GM19351 (cell line): ENCODE data around the gene GNAI1.
"Not testable (repeated sequence)": the region's sequence is repeated elsewhere in the genome, so short reads cannot be mapped to it uniquely, and the experiment has no call there.

Source experiments
- ATAC-seq: cut with Tn5 transposase; IDR thresholded peaks from one replicate; pipeline ENCODE4 v1.9.1; 2021; ENCODE audit warnings: mild to moderate bottlenecking, moderate library complexity; ENCODE audit not compliant: unreplicated experiment

GNAI1 gene

DNA sequence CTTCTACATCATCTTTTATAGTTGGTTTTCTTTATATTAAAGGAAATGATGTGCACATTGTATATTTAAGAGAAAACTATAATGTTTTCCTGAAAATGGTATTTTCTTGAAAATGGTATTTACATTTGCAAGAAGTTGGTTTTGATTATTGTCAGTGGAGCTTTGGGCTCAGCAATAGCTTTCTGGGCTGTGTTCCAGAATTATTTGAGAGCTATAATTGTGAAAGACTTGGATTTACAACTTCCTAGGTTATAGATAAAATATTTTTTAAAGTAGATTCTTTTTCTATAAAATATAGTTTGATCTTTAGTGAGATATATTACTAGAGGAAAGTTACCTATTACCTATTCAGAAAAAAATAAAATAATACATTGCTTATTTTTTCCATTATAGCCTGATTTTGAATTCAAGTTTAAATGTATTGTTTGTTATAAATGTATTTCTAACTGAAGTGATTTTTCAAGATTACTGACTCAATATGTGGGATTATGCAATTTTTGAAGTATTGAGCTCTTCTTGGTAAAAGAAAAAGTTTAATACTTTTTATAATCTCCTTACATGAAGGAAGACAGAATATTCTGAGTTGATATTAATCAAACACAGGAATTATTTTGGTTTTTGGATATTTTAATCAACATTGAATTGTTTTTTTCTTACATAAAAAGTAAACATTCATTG is 20.2 kb downstream of the GNAI1 start:
- ATAC-seq, result no peak

DNA sequence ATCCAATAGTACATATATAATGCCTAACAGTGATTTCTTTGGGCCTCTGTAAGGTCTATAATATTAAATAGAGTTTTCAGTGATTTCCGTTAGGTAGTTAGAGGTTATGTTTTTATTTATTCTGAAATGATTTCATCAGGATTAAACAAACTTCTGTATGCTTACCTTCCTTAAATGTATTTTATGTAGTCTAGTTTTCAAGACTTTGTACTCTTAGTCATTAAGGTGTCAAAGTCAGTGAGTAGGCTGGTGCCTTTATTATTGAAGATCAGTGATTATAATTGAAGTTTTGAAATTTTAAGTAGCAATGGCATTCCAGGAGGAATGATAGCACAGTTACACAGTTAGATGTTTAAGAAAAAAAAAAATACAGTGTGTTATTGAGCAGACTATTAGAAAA is 20.7 kb downstream of the GNAI1 start:
- no peak for ATAC-seq

DNA sequence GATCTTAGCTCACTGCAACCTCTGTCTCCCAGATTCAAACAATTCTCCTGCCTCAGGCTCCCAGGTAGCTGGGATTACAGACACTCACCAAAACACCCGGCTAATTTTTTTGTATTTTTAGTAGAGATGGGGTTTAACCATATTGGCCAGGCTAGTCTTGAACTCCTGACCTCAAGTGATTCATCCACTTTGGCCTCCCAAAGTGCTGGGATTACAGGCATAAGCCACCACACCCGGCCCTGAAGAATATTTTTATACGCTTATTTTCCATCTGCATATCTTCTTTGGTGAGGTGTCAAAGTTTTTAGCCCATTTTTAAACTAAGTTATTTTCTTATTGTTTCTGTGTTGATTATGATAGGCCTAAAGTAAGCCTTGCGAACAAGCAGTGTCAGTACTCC is 23.1 kb downstream of the GNAI1 start:
- not testable (repeated sequence) for ATAC-seq

DNA sequence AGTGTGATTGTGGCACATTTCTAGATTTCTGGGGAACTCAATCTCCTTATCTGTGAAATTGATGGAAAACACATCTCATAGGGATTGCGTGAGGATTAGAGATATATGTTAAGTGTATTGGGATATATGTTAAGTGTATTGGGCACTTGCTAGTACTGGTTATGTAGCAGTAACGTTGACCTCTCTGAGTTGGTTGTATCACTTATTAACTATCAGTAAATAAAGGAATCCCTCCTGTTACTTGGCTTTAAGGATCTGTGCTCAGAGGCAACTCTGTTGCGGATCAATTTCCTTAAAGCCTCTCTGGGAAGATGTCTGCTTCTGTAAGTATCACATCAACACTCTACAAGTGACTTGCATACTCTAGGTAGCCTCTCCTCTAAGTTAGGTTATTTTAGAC is 25.2 kb downstream of the GNAI1 start:
- no peak for ATAC-seq

DNA sequence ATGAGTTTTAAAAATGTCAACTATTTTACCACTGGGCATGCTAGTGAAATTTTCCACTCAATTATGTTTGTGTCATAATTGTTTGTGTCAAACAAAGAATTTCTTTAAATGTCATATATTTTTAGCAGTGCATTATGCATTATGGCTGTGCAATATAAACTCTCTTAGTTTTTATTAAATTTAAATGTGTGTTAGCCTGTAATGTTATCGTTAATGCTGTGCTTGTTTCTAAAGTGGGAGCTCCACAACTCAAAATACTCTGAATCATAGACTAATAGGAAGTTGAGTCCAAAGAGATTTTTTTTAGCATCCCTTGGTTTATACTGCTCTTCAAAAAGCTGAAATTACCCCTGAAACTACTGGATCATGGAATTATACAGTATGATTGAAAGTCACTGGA is 26.8 kb downstream of the GNAI1 start:
- ATAC-seq, result no peak

DNA sequence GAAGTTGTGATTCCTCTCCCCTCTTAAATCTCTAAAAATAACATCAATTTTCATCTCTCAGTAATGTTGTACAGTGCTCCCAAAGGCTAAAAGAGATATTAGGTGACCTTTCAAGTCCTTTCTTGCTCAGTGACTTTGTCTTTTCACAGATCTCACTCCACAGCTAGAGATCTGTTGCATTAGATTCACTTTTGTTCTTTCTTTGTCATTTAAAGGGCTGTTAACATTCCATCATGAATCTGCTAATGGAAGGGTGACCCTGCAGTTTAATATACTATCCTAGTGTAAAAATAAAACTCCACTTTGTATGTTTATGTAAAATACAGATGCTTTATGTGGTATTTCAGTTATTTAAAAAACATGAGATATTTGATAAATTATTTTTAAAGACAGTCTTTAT is 30.5 kb downstream of the GNAI1 start:
- ATAC-seq, result no peak

DNA sequence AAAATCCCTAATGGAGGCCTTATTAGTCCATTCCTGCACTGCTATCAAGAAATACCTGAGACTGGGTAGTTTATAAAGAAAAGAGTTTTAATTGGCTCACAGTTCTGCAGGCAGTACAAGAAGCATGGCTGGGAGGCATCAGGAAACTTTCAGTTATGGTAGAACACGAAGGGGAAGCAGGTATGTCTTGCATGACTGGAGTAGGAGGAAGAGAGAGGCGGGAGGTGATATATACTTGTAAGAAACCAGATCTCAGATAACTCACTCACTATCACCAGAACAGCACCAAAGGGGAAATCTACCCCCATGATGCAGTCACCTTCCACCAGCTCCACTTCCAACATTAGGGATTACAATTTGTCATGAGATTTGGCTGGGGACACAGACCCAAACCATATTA is 35.8 kb downstream of the GNAI1 start:
- ATAC-seq, result no peak

DNA sequence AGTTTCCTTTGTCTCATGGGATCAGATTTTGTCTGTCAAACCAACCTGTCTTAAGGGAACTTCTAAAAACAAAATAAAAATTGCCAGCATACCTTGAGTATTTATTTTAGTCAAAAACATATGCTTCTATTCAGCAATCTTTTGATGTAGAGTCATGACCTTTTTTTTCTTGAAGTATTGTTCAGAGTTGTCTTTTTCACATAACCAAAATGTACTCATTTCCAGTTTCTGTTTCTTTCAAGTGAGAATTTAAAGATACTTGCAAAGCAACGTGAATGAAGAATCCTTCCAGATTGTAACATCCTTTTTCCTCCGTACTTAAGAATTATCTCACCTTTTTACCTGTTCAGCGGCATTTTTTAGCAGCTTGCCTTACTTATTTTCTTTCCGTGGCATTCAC is 37.8 kb downstream of the GNAI1 start:
- no peak for ATAC-seq

DNA sequence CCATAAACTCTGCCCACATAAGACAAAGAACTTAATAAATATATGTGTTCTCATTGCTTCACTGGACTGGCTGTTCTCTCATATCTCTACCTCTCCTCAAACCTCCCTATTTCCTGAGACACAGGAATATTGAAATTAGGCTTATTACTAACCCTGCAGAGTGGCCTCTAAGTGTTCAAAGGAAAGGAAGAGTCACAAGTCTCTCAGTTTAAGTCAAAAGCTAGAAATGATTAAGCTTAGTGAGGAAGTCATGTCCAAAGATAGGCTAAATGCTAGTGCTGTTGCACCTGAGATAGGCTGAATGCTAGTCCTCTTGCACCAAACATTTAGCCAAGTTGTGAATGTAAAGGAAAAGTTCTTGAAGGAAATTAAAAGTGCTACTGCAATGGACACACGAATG is 41.1 kb downstream of the GNAI1 start:
- ATAC-seq, result no peak

DNA sequence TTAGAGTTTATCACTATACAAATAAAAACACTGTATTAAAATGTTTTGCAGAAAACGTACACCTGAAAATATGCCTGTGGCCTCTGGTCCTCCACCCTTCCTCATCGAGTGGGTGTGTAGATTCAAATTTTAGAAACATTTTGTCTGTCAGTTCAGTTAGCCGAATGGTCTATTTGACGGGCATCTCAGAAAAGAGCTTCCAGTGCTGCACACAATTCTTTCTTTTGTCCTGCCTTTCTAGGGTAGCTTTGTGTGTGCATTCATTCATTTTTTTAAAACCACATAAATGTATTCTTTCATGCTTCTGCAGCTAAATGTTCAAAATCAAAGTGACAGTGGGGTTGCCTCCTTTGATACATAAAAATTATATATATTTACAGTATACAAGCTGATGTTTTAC is 46.8 kb downstream of the GNAI1 start:
- ATAC-seq, result no peak

DNA sequence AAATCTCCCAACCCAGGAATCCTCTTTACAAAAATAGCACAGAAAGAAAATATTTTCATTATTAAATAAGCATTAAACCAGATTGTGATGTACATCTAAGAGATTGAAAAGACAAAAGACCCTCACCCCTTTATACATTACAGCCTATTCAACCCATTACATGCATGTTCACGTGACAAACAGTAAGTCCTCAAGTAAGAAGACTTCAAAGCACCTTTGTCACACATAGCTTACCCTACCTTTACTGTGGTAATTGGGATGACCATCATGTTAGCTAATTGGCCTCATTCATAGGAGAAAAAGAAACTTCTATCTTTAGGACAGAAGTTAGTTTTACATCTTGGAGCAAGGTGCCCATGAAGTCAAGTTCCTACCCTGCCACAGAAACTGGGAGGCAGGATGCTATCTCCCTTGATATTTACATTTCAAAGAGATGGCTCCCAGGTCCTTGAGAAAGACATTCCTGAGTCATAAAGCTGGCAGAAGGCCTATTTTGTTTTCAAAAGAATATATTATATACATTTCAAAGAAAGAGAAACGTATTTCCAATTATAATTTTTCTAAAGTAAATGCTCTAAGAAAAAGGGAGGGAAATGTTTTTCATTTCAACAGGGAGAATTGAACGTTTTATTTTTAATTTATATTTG is 48.1 kb downstream of the GNAI1 start:
- no peak for ATAC-seq

DNA sequence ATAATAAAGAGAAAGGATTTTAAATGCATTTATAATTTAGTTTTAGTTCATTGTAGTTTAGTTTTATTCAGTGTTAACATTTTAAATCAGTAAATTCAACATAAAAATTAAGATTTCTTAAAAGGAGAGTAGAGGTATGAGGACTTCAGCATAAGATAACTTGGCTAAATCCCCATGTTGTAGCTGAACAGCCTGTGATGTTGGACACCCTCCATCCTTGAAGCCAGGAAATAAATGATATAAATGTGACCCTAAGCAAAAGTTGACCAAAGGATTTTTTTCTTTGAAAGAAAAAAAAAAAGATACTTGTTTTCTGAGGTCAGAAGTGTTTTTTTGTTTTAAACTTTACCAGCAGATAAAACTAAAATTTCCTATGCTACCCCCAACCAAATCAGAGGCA is 48.7 kb downstream of the GNAI1 start:
- no peak for ATAC-seq

DNA sequence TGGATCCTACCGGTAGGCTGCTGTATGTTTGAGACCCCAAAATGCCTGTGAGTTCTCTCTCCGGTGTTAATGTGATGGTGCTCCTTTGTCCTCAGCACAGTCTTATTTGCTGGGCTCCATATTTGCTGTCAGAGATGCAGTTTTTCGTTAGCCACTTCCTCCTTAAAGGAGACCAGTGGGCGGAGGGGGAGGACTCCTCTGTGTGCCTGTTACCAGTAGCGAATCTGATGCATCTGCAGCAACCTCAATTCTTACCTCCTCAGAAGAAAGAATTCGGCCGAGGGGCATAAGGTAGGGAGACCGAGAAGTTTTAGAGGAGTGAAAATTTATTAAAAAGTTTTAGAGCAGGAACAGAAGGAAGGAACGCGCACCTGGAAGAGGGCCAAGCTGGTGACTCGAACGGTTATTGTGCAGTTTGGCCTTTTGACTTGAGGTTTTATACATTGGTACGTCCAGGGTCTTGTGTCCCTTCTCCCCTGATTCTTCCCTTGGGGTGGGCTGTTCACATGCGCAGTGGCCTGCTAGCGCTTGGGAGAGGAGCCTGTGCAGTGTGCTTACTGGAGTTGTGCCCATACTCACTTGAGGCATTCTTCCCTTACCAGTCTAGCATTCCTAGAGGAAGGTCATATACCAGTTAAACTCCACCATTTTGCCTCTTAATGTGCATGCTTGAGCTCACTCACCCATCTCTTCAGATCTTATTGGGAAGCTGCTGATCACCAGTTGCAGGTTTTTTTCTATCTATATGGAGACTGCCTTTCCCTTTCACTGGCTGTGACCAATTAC is 49.5 kb downstream of the GNAI1 start:
- ATAC-seq, result no peak

DNA sequence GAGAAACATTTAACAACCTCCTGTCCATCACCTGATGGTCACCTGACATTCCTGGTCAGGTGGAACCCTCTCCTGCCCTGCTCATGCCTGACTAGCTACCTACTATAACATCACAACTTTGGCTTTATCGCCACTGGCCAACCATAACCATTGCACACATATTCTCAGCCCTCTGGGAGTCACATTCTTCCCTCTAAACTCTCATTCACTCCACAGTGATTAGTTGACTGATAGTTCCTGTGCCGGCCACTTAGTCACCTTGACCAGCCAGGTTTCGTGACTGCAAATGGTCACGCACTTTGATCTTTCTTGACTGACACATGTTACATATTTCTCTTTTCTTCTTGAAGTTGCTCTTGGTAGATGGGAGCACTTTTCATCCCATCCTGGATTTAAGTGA is 50.1 kb downstream of the GNAI1 start:
- ATAC-seq, result no peak

DNA sequence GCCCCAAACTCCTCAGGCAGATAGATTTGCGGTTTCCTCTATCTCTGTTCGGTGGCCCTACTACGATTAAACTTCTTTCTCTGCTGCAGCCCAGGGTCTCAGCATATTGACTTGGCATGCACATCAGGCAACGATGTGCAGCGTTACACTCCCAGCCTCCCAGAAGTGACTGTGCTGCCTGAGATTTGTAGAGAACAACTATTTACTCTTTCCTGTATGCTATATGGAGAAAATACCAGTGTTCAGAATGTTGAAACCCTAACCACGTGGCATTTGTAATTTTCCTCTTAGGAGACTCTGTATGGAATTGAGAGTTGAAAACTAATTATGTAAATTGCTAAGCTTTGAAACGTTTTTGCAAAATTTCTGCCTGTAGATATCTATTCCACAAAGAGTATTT is 50.9 kb downstream of the GNAI1 start:
- ATAC-seq, result no peak

DNA sequence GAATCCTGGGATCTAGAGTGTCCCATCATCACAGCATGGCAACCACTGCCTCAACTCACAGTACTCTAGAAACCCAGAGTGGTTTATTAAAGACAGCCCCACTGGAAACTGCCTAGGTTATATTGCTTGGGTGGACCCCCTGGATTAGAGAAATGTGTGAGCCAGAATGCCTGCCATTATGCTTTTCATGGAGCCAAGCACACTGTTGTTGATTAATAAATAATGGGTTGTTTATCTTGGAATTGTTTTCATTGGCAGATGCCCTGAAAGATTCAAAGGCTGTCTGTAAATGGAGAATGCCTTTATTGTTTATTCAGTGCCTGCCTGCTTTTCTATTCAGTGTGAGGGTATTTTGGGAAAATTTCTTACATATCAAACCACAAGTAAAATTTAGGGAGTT is 52.1 kb downstream of the GNAI1 start:
- no peak for ATAC-seq

DNA sequence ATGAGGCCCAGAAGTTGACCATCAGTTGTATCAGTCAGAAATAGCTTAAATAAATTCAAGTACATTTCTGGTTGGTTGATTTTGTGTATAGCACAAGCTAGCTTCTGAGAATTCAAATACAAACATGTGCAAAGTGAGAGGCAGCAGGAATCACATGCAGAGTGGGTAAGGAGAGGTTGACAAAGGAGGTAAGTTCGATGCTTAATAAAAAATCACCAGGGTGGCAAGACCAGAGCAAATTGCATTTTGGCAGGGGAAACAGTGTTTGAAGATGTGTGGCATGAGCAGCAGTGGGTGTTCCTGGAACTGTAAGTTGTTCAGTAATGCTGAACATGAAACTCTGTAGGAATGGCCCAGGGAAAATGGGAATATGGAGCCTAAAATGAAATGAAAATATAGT is 52.6 kb downstream of the GNAI1 start:
- no peak for ATAC-seq

DNA sequence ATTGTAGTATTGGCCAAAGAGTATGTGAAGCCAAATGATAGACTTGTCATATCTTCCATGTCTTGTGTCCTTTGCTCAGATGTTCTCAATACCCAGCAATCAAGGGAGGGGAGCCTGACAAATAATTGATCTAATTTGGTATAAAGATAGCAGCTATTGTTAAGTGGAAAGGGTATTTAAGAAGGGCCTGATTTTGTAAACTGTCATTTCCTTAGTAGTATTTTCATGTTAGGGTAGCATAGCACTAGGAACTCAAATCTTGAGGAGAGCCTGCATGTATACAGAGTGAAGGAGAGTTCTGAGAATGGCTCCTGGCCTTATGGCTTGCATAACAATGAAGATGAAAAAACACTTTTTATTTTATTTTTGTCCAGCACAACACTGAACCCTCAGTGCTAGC is 53.1 kb downstream of the GNAI1 start:
- no peak for ATAC-seq

DNA sequence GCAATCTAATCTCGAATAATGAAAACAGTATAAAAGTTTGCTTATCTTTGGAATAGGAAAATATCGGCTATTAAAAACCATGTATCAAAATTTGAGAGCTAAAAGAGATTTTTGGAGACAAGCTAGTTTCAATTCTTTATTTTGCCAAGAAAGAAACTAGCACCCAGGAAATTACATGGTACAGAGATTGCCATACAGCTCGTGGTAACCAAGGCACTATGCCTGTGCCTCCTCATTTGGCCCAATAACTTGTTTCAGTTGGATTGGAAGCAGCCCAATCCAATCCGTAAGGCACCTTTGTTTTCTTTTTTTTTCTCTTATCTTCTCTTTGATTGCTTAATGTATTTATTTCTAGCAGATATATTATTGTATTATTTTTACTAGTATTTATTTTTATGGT is 55.0 kb downstream of the GNAI1 start:
- ATAC-seq, result no peak

DNA sequence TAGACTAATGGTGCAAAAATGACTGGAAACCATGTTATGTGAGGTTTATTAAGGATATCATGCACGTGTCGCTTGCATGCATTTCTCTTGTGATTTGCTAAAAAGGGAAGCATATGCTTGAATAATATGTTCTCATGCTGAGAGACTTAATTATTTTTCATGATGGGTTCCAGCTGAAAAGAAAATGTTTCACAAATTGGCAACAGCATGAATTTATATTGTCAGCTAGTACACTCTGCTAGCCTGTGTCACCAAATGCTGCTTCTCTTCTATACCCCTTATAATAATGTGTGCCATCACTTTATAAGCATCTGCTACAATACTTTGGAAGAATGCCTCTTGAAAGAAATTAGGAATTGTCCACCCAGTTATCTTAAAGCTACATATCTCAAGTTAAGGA is 63.0 kb downstream of the GNAI1 start:
- ATAC-seq, result no peak

DNA sequence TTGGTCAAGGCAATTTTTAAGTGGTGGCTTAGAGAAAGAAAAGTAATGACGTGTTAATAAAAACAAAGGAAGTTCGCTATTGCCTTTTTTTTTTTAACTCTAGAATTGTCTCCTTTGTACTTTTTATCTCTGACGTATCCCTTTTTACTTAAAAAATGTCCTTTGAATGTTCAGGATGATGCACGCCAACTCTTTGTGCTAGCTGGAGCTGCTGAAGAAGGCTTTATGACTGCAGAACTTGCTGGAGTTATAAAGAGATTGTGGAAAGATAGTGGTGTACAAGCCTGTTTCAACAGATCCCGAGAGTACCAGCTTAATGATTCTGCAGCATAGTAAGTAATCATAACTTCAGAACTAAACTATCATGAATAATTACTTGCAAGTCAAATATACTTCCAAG is 64.4 kb downstream of the GNAI1 start:
- no peak for ATAC-seq

DNA sequence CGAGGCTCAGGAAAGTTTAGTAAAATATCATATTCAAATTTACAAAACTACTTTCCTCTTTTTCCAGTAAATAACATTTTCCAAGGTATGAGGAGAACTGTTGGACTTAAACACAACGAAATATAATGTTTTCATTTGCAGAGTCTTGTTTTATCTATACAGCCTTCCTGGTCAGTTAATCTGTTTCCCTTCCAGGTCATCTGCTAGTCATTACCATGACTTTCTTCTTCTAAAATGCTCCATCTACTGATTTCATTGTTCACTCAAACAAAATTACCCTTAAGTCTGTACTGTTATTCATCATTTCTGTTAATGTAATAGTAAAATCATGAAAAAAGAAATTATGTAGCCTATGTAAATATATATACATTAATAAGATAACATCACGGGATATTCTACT is 69.8 kb downstream of the GNAI1 start:
- no peak for ATAC-seq
